NCI-H446 (cell line): Measurements from ENCODE around the gene MICAL3.
A peak's percentile ranks its signal among the peaks of the same experiment; 100 is the strongest.

Source experiments
- DNase-seq, 2 experiments: peaks; one replicate each; lab custom pipeline; 2025; lab: John Stamatoyannopoulos, UW

The MICAL3 gene

DNA sequence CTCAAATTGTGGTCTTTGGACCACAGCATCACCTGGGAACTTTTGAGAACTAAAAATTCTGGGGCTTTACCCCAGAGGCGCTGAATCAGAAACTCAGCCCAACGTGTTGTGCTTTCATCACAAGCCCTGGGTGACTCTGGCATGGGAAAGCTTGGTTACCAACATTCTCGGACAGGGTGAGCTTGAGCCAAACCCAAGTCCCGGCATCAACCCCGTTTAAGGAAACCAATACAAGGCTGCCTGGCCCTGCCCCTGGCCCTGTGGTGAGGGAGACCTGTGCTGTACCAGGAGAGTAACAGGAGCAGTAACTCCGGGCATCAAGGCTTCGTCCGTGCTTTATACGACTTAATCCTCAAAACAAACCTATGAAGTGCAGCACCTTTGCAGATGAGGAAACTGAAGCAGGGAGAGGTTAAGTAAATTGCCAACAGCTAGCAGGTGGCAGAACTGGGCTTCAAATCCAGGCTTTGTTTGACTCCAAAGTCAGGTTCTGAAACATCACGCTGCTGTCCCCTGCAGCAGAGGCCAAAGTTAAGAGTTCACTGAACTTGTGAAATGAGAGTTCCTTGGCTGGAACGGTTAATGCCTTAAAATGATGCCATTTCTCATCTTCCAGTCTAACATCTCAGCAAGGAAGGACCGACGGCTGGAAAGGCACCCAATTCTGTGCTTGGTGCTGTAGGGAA, 186.0 kb downstream of the MICAL3 start:
- DNase-seq = no peak

DNA sequence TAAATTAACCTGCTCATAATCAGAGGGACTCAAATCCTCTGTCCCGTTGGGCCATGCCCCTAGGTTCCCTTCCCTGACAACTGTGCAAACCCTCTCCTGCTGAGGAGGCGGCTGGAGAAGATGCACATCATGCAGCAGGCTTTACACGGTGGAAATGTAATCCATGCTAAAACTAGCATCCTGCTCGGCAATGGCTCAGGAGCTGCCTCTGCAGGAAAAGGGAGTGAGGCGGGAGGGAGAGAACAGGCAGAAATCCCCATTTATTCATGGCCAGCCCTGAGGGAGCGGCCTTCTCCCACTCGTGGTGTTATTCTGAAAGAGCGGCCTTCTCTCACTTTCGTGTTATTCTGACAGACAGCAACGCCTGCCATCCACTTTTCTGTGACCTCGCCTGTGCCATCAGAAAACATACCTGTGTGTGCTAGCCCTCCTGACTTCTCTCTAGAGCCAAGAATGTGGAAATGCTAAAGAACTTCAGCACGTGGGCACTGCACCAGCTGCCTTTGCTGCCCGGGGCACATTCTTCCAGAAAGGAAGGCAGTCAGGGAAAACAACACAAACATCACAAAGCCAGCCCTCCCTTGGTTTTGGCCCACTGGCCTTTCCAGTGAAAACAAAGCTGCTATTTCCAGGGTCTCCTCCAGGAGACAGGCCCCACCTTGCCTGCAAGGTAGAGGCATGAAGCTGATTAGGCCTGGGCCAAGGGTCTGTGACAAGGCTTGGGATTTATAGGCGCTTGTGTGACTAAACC, 187.2 kb downstream of the MICAL3 start:
- no peak for DNase-seq

DNA sequence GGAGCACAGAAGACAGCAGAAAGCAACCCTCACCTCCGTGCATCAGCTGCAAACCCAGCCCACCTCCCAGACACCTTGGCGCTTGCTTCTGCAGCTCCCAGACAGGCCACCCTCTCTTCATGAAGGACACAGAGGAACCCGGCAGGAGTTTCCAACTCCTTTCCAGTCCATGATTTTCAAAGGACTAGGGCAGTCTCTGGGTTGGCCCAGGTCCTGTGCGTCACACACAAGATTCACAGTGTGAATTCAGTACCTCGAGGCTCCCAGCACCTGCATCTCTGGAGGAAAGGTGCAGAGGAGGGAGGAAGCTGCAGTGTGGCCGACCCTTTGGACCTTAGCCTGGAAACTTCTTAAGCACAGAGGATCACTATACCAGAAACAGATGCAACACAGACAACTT, 189.1 kb downstream of the MICAL3 start:
- DNase-seq = no peak

DNA sequence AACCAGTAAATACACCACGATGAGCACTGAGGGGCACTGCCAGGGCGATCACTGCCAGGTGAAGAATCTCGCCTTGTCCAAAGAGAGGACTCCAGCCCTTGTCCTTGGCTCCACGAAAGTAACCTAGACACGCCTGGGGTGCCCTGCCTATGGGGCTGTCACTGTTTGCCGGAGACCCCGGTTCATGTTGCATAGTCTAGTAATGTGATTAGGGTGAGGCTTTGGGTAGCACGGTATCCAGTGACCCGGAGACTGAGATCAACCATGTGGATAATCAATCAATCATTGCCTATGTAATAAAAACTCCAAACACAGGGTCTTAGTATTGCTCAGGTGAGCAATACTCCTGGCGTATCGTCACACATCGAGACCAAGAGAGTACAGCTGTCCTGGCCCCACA, 190.9 kb downstream of the MICAL3 start:
- no peak for DNase-seq

DNA sequence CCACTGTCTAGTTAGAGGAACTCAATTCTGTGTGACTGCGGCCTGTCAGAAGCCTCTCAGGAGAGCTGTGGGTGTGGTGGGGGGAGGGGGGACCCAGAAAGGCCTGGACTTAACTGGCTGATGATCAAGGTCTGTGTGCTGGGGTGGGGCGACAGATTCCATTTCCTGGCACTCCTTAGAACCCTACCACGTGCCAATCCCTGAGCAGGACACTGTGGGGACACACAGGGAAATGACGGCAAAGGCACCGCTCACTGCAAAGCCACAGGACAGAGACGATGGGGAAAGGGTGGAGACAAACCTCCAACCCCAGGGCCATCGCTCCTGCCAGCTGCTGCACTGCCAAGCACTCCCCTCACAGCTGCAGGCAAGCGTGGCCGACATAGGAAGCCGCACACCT, 191.7 kb downstream of the MICAL3 start:
- no peak for DNase-seq

DNA sequence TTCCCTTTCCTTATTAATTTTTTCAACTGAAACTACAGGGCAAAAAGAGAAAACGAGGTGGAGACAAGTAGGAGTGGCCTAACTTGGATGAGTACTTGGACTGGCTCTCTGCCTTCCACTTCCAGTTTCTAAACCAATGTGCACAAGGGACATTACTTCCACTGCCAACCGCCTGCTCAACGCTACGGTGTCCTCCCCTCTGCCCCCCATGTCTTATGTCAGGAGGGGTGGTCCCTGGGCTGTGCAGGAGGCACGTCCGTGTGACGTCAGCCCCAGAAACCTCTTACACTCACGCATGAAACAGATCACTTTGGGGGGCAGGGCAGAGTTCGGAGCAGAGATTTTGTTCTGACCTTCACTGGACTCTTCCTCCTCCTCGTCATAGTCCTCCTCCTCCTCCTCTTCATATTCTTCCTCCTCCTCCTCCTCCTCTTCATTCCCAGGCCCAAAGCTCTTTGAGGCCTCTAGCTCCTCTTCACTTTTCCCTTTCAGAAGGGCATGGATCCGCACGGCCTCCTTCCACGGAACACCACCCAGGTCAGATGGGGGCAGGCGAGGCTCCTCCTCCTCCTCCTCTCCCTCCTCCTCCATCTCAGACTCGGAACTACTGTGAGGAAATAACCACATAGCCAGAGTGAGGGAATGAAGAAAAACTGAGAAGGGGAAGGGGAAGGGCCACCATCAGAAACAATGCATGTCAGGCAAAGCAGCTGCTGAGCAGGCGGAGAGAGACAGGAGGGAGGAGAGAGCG, 192.7 kb downstream of the MICAL3 start:
- no peak for DNase-seq

DNA sequence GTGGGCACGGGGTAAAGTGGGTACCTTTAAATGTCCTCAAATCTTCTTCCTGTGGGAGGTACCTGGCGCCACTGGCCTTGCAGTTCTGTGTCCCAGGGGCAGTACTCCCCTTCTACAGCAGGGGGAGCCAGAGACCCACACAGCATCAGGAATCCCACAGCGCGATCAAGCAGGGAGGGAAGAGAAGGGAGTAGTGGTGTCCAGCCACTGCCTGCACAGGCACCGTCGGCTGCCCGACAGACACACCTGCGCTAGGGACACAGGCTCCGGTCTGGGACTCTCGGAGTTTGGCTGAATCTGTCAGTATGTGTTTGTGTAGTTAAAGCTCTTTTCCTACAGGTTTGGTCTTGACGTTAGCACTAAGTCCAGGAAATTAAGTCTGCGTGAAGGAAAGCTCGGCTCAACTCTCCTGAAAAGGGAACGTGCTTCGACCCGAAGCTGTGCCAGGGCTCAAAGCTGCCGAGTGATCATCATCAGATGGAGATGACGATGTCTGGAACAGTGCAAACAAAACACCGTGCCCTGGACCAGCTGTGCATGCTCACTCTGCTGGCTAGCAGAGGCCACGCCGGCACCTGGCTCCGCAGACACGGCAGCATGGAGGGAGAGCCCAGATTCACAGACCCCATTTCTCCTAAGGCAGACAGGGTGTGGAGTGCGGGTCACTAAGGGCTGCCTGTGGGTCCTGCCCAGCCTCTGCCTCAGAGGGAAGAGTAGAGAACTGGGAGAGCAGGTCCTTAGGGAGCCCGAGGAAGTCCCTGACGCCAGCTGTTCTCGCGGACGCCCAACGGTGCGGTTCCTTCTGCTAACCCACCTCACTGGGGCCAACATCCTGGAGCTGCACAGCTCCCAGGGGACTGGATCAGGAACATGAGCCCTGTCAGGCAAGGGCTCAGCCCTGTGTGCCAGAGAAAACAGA, 194.1 kb downstream of the MICAL3 start:
- peak; percentile 73 to 80 for DNase-seq

DNA sequence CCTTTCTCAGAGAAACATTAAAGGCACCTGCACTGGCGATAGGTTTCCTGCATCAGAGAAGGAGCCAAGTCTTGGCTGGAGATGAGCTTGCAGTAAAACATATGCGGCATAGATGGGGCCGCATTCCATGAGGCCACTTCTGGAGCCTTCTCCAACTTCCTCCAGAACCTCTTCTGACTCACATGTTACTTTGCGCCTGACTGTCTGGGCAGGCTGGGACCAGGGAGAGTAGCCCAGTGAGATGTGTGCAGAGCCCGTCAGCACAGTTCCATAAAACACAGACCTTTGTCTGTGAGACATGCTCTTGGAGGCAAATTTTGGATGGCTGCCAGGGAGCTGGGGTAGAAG, 194.7 kb downstream of the MICAL3 start:
- DNase-seq = no peak

DNA sequence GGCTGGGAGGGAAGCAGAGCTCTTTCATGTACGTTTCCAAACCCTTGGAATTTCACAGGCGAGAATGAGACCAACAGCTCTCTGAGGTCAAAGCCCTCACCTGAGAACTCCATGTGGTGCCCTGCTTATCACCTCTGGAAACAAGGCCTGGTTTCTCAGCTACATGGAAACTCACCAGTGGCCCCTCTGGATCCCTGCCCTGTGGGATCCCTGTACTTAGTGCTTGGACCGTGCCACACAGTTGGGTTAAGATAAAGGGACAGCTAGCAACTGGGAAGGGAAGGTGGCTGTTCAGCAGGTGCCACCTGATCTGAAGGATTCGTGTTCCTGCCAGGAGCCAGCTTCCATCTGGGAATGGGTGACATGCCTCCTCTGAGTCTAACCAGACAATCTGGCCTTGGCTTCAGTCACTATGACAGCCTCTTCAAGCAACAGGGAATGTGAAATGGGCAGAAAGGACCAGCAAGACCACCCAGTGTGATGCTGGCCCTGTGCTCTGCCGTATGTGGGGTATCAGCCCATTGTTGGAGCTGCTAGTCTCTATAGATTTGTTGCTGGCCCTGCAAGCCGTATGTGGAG, 195.8 kb downstream of the MICAL3 start:
- no peak for DNase-seq

DNA sequence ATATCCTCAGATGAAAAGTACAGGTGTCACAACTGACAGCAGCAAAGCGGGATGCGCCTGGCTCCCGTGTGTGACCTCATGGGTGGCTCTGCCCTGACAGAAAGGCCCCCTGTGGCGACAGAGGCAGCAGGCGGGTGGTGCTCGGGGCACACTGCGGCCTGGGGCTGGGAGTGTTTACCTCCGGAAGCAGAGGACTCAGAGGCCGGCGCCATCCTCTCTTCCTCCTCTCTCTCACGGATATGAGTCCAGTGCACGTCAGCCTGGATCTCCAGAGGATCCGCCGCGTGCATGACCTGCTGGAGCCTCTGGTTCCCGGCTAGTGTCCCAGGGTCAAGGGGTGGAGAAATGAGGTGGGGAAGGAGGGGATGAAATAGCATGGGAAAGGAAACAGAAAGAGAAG, 196.9 kb downstream of the MICAL3 start:
- DNase-seq = no peak

DNA sequence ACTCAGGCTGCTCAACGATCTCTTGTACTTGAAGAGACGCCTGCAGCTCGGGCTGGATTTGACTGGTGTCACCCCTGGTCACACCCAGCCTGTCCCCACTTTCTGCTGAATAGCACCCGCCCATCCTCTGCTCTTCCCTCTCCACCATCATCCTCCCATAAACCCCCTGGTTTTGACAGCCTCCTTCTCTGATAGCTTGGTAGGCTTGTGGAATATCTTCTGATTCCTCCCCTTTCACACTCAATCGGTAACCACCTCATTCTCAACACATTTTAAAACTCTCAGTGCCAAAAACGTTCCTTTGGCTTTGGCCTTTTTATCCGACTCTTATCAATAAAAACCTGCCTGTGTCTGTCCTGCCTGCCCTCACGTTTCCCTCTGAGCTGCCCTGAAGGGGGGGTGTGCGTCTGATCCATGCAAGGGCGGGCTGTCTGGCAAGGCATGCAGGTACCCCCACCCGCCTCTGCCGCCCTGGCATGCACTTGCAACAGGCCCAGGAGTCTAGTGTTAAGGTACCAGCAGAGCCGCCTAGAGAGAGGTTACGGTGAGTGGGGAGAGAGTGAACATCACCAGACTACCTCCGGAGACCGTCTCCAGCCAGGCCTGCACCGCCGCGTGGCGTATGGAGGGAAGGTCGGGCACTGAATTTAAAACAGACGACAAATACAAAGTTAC, 198.3 kb downstream of the MICAL3 start:
- DNase-seq = no peak

DNA sequence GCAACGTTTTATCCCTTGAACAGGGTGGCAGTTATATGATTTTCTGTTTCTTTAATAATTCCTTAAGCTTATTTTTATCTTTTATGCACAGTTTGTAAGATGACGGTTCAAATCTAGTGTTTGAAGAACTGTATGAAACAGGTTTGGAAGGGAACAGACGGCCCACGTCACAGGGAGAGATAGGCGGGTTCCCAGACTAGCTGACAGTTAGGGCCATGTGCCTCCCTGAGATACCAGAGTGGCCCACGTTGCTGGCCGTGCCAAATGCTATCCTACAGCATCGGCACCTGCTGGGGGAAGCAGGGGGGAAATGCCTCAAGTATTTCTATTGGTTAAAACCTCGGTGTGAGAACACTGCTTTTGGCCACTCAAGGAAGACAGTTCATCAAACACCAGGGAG, 199.9 kb downstream of the MICAL3 start:
- DNase-seq = no peak

DNA sequence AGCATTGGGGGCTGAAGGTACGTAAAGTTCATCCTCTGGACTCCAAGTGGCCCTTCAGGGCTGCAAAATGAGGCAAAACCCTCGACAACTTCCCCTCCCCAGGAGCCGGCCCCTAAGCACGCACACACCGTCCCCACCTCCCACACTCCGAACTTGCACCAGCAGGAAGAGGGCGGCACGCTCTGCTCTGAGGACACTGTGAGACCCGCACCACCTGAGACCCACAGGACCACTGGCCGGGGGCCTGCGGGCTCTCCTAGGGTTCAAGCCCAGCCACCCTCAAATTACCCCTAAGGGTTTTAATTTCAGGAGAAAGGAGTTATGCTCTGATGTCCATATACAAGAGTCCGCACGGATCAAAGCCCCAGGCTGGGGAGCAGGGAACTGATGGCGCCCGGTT, 200.4 kb downstream of the MICAL3 start:
- no peak for DNase-seq

DNA sequence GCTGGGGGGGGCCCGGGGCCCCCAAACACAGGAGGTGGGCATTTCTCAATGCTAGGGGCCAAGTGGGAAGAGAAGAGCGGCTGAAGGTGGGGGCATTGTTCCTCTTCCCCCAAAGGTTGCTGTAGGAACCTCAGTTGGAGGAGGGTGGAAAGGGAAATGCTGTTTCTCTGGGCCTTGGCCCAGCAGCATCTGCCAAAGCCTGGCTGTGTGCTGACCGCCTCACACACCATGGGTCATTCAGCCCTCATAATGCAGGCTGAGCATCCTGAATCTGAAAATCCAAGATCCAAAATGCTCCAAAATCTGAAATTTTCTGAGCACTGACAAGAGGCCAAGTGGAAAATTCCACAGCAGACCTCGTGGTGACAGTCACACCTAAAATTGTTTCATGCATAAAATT, 201.1 kb downstream of the MICAL3 start:
- no peak for DNase-seq

DNA sequence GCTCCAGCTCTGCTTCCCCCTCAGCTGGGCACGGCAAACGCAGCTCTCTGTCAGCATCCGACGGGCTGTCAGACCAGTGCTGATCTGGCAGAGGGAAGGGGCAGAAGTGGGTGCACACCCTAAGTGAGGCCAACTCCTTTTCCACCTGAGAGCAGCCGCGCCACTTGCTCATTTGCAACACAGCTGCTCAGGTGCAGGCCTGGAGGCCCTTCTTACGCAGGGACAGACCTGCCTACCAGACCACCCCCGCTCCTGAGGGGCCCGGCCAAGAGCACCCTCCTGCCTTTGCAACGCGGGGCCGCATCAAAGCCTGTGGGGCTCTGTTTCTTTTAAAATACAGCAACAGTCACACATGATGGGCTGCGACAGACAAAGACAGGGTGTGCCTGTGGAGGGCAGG, 202.3 kb downstream of the MICAL3 start:
- no peak for DNase-seq

DNA sequence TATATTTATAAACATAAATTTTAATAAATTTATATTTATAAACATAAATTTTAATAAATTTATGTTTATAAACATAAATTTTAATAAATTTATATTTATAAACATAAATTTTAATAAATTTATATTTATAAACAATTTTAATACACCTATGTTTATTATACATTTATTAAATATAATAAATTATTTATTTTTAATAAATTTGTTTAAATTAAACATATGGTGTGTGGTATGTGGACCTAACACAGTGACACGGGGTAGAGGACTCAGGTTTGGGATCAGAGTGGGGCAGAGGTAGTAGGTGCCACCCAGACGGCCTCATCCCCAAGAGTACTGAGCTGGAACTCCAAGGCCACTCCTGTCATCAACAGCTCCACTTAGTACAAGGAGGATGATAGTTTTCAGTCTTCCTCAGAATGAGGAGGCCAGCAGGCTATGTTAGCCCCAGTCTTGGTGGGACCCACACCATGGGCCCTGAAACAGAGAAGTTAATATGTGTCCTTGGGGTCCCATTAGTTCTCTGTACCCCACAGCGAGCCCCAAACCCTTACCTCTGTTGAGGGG, 203.4 kb downstream of the MICAL3 start:
- no peak for DNase-seq

DNA sequence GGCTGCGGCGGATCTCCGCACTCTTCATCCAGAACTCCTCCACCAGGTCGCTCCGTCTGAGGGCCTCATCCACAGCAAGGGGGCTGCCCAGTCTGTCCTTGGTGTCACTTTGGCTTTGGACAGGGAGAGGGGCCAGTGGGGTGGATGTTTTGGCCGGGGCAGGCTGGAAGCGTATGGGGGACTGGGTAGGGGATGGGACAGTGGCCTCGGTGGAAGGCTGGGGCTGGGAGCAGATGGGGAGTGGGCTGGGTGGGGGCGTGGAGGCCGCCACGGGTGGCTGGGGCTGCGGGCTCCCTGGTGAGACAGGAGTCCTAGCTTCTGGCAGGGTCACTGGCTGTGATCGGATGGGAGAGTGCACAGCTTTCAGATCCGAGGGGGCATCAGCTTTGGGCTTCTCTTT, 205.7 kb downstream of the MICAL3 start:
- DNase-seq = no peak

DNA sequence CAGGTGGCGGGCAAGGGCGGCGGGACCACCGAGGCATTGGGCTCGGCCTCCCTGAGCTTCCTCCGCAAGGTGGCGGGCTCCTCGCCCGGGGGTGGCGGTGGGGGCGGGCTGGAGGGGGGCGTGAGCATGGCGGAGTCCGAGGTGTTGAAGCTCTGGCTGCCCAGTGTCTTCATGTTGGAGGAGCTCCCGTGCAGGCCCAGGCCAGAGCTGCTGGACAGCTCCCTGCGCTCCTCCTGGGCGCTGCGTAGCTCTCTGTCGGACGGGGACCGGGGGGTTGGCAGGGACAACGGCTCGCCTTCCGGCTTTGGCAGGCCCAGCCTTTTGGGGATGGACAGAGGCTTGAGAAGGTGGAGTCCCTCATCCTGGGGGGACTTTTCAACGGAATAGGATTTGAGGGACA, 206.2 kb downstream of the MICAL3 start:
- DNase-seq = no peak

DNA sequence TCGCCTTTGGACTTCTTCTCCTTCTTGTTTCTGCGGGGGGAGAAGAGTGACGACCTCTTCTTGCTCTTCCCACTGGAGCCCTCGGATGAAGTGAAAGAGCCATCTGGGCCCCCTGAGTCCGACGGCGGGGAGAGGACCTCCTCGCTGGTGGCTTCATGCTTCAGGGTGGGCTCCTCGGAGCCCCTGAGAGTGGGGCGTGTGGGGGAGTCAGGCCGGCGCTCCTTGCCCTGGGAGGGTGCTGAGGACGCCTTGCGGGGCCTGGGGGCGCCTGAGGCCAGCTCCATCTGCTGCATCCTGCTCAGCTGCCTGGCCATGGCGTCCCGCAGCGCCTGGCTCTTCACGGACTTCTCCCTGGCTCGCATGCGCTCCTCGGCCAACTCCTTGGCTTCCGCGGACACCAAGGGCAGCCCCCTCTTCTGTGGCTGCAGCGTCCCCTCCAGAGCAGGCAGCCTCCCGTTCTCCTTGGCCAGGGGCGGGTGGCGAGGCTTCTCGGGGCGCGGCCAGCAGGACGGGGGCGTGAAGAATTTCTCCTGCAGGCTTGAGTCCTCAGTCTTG, 206.8 kb downstream of the MICAL3 start:
- DNase-seq = no peak

DNA sequence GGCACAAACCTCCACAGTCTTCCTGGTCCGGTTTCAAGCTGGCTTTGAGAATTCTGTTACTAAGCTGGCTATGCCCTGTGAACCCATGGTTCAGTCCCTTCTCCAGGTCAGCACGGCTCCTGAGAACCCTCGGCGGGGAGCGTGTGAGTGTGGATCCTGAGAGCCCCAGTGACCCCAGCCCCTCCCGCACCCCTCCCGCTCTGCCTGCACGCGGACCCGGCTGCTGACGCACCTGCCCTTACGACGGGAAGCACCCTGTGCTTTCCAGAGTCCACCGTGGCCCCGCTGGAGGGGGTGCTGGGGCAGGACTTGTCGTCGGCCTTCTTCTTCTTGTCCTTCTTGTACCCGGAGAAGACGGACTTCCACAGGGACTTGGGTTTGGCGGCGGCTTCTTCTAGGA, 207.3 kb downstream of the MICAL3 start:
- DNase-seq = no peak

DNA sequence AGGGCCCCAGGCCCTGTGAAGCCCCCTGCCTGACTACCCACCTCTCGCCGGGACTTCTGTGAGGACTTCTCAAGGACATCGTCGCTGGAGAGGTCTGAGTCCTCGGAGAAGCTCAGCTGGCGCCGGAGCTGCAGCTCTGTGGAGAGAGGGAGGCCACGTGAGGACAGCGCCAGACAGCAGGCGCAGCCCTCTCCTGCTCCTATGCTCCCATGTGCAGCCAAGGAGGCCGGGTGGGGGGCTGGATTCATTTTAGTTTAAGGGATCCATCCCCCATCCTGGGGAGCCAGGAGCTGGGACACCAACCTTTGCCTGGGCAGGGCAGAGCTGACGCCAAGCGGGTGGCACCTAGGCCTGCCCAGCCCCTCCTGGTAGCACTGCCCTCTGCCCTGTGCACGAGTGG, 207.7 kb downstream of the MICAL3 start:
- DNase-seq = no peak
